ENCODE results near the gene DENND6A. TPM values are rescaled to one million over a fixed set of nuclear protein-coding genes. Genes with fewer than 3 reads are reported as not detected.
A peak's percentile ranks its signal among the peaks of the same experiment; 100 is the strongest.
"Not testable (repeated sequence)": the region's sequence is repeated elsewhere in the genome, so short reads cannot be mapped to it uniquely, and the experiment has no call there.

Gene DENND6A
- total RNA-seq, 1 donor, result 21.0 TPM

- no peak for DNase-seq (ENCODE audit: low read depth)
- TF ChIP-seq CTCF (IDR thresholded peaks at IDR 0.05; ENCODE audit: insufficient read depth, low read length), result no peak
- H3K4me3 ChIP-seq (ENCODE audit: low read depth, low read length), result no peak overlapping the region
Observed at GRCh38 chr3:57700737-57701136, 7.9 kb upstream of the DENND6A start.

- DNase-seq (ENCODE audit: low read depth), result no peak
- no peak for TF ChIP-seq CTCF (IDR thresholded peaks at IDR 0.05; ENCODE audit: insufficient read depth, low read length)
- no peak overlapping the region for H3K4me3 ChIP-seq (ENCODE audit: low read depth, low read length)
Observed at GRCh38 chr3:57699591-57699990, 6.7 kb upstream of the DENND6A start.

- no peak overlapping the region for H3K4me3 ChIP-seq (ENCODE audit: low read depth, low read length)
- peak; percentile 91 for DNase-seq (ENCODE audit: low read depth)
- no peak for TF ChIP-seq CTCF (IDR thresholded peaks at IDR 0.05; ENCODE audit: insufficient read depth, low read length)
Observed at GRCh38 chr3:57696801-57697321, 4.0 kb upstream of the DENND6A start.

GRCh38 chr3:57694146-57694545 lies 1.3 kb upstream of the DENND6A start:
- H3K4me3 ChIP-seq (ENCODE audit: low read depth, low read length), result no peak overlapping the region
- no peak for TF ChIP-seq CTCF (IDR thresholded peaks at IDR 0.05; ENCODE audit: insufficient read depth, low read length)
- DNase-seq (ENCODE audit: low read depth), result no peak

GRCh38 chr3:57692133-57692395 lies 813 bp downstream of the DENND6A start:
- DNase-seq (ENCODE audit: low read depth), result not testable (repeated sequence)
- H3K4me3 ChIP-seq (ENCODE audit: low read depth, low read length), result peak overlapping the region; percentile 85

GRCh38 chr3:57691411-57692132 lies 1.3 kb downstream of the DENND6A start:
- peak overlapping the region; percentile 85 for H3K4me3 ChIP-seq (ENCODE audit: low read depth, low read length)
- peak; percentile 38 for DNase-seq (ENCODE audit: low read depth)
- TF ChIP-seq CTCF (IDR thresholded peaks at IDR 0.05; ENCODE audit: insufficient read depth, low read length), result no peak

- no peak for DNase-seq (ENCODE audit: low read depth)
- no peak for TF ChIP-seq CTCF (IDR thresholded peaks at IDR 0.05; ENCODE audit: insufficient read depth, low read length)
- H3K4me3 ChIP-seq (ENCODE audit: low read depth, low read length), result no peak overlapping the region
Observed at GRCh38 chr3:57689367-57690053, 3.4 kb downstream of the DENND6A start.
